NCI-H2196 treated with DMSO at 0.1 percent for 48 hours (cell line): ENCODE measurements around the gene HM13.
"Not testable (repeated sequence)": the region's sequence is repeated elsewhere in the genome, so short reads cannot be mapped to it uniquely, and the experiment has no call there.

Source experiments
- DNase-seq: peaks from one replicate; lab custom pipeline; 2025; ENCODE audit not compliant: unreplicated experiment; lab: John Stamatoyannopoulos, UW

HM13 gene

GRCh38 chr20:31606804-31607639 lies 92.8 kb downstream of the HM13 start:
- no peak for DNase-seq

DNA sequence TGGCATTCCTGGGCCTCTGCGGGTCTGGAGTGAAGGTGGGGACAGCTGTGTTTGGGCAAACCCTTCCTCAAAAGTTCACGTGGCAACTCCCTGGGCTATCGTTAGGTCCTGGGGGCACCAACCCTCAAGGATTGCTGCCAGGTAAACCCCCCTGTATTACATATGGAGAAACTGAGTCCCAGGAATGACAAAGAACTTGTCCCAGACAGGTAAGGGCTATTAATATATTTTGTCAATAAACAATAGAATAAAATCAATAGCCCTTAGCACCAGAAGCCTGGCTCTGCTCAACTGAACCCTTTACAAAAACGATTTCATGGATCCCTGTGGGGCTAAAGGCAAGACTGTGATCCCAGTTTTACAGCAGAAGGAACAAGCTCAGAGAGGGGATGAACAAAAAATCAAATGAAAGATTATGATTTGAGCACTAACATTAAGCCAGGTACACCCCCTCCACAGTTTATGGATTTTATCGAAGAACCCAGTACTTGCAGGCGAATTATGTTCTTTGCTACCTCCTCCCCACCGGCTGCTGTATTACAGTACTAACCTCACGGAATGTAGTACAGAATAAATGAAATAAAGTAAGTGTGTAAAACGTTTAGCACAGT lies 93.5 kb downstream of the HM13 start:
- DNase-seq: no peak

- peak; percentile 95 for DNase-seq
These were observed 94.2 kb downstream of the HM13 start for GRCh38 chr20:31608251-31608945.

GRCh38 chr20:31612271-31612640 lies 98.0 kb downstream of the HM13 start:
- not testable (repeated sequence) for DNase-seq

DNA sequence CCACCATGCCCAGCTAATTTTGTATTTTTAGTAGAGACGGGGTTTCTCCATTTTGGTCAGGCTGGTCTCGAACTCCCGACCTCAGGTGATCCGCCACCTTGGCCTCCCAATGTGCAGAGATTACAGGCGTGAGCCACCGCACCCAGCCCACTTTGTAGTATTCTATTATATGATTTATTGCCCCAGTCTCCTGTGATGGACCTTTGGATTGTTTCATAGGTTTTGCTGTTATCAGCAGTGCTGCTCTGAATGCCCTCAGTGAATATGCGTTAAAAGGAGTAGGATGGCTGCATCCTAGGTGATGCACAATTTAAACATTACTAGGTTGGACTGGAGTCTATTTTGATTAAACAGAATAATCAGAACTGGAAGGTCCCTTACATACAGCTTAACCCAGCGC lies 101.2 kb downstream of the HM13 start:
- no peak for DNase-seq

DNA sequence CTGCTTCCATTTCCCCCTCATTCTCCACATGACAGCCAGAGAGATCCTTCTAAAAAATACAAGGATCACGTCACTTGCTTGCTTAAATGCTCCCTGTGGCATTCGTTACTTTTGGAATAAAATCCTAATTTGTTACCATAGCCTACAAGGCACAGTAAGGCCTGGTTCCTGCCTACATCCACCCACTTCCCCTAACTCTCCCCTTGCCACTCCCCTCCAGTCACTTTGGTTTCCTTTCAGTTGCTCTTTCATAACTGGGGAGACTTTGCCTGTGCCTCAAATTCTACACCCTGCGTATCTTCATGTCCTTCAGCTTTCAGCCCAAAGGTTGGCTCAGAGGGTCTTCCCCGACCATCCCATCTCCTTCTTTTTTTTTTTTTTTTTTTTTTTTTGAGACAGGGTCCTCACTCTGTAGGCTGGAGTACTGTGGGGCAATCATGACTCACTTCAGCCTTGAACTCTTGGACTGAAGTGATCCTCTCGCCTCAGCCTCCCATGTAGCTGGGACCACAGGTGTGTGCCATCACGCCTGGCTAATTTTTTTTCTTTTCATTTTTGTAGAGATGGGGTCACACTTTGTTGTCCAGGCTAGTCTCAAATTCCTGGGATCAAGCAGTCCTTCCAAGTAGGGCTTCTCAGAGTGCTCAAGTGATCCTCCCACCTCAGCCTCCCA lies 103.3 kb downstream of the HM13 start:
- no peak for DNase-seq
